ENCODE data around the gene SEC14L5. TPM values are rescaled to one million over a fixed set of nuclear protein-coding genes. Genes with fewer than 3 reads are reported as not detected.
A peak's percentile ranks its signal among the peaks of the same experiment; 100 is the strongest.
"Not testable (repeated sequence)": the region's sequence is repeated elsewhere in the genome, so short reads cannot be mapped to it uniquely, and the experiment has no call there.

Gene SEC14L5
- total RNA-seq, 1 experiment from 2014 or later = not detected

GRCh38 chr16:4954714-4955113, 3.4 kb upstream of the SEC14L5 start:
- Histone ChIP-seq H3K27ac (no peak overlapping the region), H3K36me3 (no peaks in the 10 kb centered on the region), H3K27me3 (no peaks in the 10 kb centered on the region), H3K4me1 (peaks cover 2% of the 10 kb centered on the region; the same call in 1 of the 2 replicates), H3K9me3 (replicated peaks) (no peaks in the 10 kb centered on the region), H3K4me3 (no peak overlapping the region)
- DNase-seq = no peak

- peak overlapping the region; percentile 58 for H3K4me3 ChIP-seq
- no peak overlapping the region for H3K27ac ChIP-seq
- no peaks in the 10 kb centered on the region for H3K9me3 ChIP-seq (replicated peaks)
- H3K36me3 ChIP-seq = no peaks in the 10 kb centered on the region
- peaks cover 2% of the 10 kb centered on the region; the same call in 1 of the 2 replicates for H3K4me1 ChIP-seq
- no peak for DNase-seq
- no peaks in the 10 kb centered on the region for H3K27me3 ChIP-seq
Measured at GRCh38 chr16:4957420-4957719, 760 bp upstream of the SEC14L5 start.

GRCh38 chr16:4958510-4959438, 644 bp downstream of the SEC14L5 start:
- Histone ChIP-seq H3K27me3 (no peaks in the 10 kb centered on the region), H3K36me3 (no peaks in the 10 kb centered on the region), H3K27ac (no peak overlapping the region), H3K9me3 (replicated peaks) (no peaks in the 10 kb centered on the region), H3K4me1 (peaks cover 2% of the 10 kb centered on the region; the same call in 1 of the 2 replicates), H3K4me3 (peak overlapping the region; percentile 38)
- DNase-seq = no peak

GRCh38 chr16:4960579-4960978, 2.4 kb downstream of the SEC14L5 start:
- Histone ChIP-seq H3K27ac (no peak overlapping the region), H3K4me3 (no peak overlapping the region), H3K27me3 (no peaks in the 10 kb centered on the region), H3K9me3 (replicated peaks) (no peaks in the 10 kb centered on the region), H3K36me3 (no peaks in the 10 kb centered on the region), H3K4me1 (peaks cover 2% of the 10 kb centered on the region; the same call in 1 of the 2 replicates)
- DNase-seq = no peak

GRCh38 chr16:4962716-4963115, 4.6 kb downstream of the SEC14L5 start:
- Histone ChIP-seq H3K9me3 (replicated peaks) (no peaks in the 10 kb centered on the region), H3K27ac (no peak overlapping the region), H3K4me1 (peaks cover 2% of the 10 kb centered on the region; the same call in 1 of the 2 replicates), H3K36me3 (no peaks in the 10 kb centered on the region), H3K4me3 (no peak overlapping the region), H3K27me3 (no peaks in the 10 kb centered on the region; the same call in 1 of the 2 replicates)
- DNase-seq = no peak

- not testable (repeated sequence) for H3K4me1 ChIP-seq; H3K27ac ChIP-seq; H3K9me3 ChIP-seq (replicated peaks); H3K36me3 ChIP-seq; H3K4me3 ChIP-seq; H3K27me3 ChIP-seq; DNase-seq
Measured at GRCh38 chr16:4963527-4963926, 5.4 kb downstream of the SEC14L5 start.

- no peaks in the 10 kb centered on the region; the same call in 1 of the 2 replicates for H3K27me3 ChIP-seq
- no peaks in the 10 kb centered on the region for H3K9me3 ChIP-seq (replicated peaks)
- no peak overlapping the region for H3K4me3 ChIP-seq
- no peaks in the 10 kb centered on the region for H3K36me3 ChIP-seq
- DNase-seq = no peak
- H3K4me1 ChIP-seq = no peaks in the 10 kb centered on the region
- no peak overlapping the region for H3K27ac ChIP-seq
Measured at GRCh38 chr16:4966736-4967453, 8.8 kb downstream of the SEC14L5 start.

- not testable (repeated sequence) for H3K36me3 ChIP-seq, DNase-seq
Measured at GRCh38 chr16:4968278-4968677, 10.1 kb downstream of the SEC14L5 start.

GRCh38 chr16:4968879-4969483, 10.9 kb downstream of the SEC14L5 start:
- H3K9me3 ChIP-seq (replicated peaks) = no peaks in the 10 kb centered on the region
- H3K27ac ChIP-seq = no peak overlapping the region
- no peak for DNase-seq
- H3K27me3 ChIP-seq = no peaks in the 10 kb centered on the region; the same call in 1 of the 2 replicates
- no peaks in the 10 kb centered on the region for H3K36me3 ChIP-seq
- no peaks in the 10 kb centered on the region for H3K4me1 ChIP-seq
- no peak overlapping the region for H3K4me3 ChIP-seq

More at GRCh38 chr16:4968278-4968677, 10.1 kb downstream of the SEC14L5 start:
- not testable (repeated sequence) for H3K27ac ChIP-seq; H3K4me1 ChIP-seq; H3K9me3 ChIP-seq (replicated peaks); H3K4me3 ChIP-seq; H3K27me3 ChIP-seq

- Histone ChIP-seq H3K4me1 (no peaks in the 10 kb centered on the region), H3K27ac (no peak overlapping the region), H3K4me3 (no peak overlapping the region), H3K9me3 (replicated peaks) (no peaks in the 10 kb centered on the region), H3K36me3 (no peaks in the 10 kb centered on the region), H3K27me3 (no peaks in the 10 kb centered on the region; the same call in 1 of the 2 replicates)
- no peak for DNase-seq
Measured at GRCh38 chr16:4970010-4970409, 11.9 kb downstream of the SEC14L5 start.

- no peak for DNase-seq
- Histone ChIP-seq H3K36me3 (no peaks in the 10 kb centered on the region), H3K27me3 (no peaks in the 10 kb centered on the region), H3K4me1 (no peaks in the 10 kb centered on the region), H3K27ac (no peak overlapping the region), H3K9me3 (replicated peaks) (no peaks in the 10 kb centered on the region), H3K4me3 (no peak overlapping the region)
Measured at GRCh38 chr16:4972938-4973587, 14.9 kb downstream of the SEC14L5 start.

- Histone ChIP-seq H3K27ac (no peak overlapping the region), H3K36me3 (no peaks in the 10 kb centered on the region), H3K27me3 (no peaks in the 10 kb centered on the region), H3K4me1 (no peaks in the 10 kb centered on the region), H3K9me3 (replicated peaks) (no peaks in the 10 kb centered on the region), H3K4me3 (no peak overlapping the region)
- DNase-seq = no peak
Measured at GRCh38 chr16:4976079-4976478, 17.9 kb downstream of the SEC14L5 start.

GRCh38 chr16:4976611-4977145, 18.5 kb downstream of the SEC14L5 start:
- Histone ChIP-seq H3K36me3 (no peaks in the 10 kb centered on the region), H3K9me3 (replicated peaks) (no peaks in the 10 kb centered on the region), H3K4me1 (no peaks in the 10 kb centered on the region), H3K27me3 (no peaks in the 10 kb centered on the region), H3K4me3 (no peak overlapping the region), H3K27ac (no peak overlapping the region)
- DNase-seq = peak; percentile 76 to 84

- H3K27me3 ChIP-seq = no peaks in the 10 kb centered on the region
- H3K27ac ChIP-seq = no peak overlapping the region
- H3K36me3 ChIP-seq = no peaks in the 10 kb centered on the region
- no peak overlapping the region for H3K4me3 ChIP-seq
- DNase-seq = no peak
- H3K9me3 ChIP-seq (replicated peaks) = no peaks in the 10 kb centered on the region; the same call in 1 of the 2 replicates
- H3K4me1 ChIP-seq = no peaks in the 10 kb centered on the region
Measured at GRCh38 chr16:4979164-4979563, 21.0 kb downstream of the SEC14L5 start.

All from SJCRH30 (cell line).